HCT116 (cell line): Measurements from ENCODE around the gene FITM2. TPM values are rescaled to one million over a fixed set of nuclear protein-coding genes. Genes with fewer than 3 reads are reported as not detected.
A peak's percentile ranks its signal among the peaks of the same experiment; 100 is the strongest.

Experiments
- ATAC-seq: fragments of 200-7000 bp; cut with Tn5 transposase; 2 replicates; pipeline ENCODE4 v1.9.1; 2020; ENCODE audit warnings: mild to moderate bottlenecking, moderate library complexity
- BruUV-seq: library from RNA; stranded (reverse); fragments of 400-500 nt; replicated peaks from 2 replicates; lab custom pipeline; 2021; lab: Mats Ljungman, UMichigan
- CTCF ChIA-PET: fragments of 300-600 bp; sonication (Branson Sonifier 250); formaldehyde crosslinking; loops from one replicate; lab custom pipeline; 2021; ENCODE audit warnings: antibody characterized with exemption; lab: Charles Lee
- POLR2A ChIA-PET: fragments of 300-600, 350-600 bp; sonication (Branson Sonifier 250); formaldehyde crosslinking; loops from one replicate; lab custom pipeline; 2021; ENCODE audit warnings: antibody characterized with exemption; lab: Charles Lee
- RAD21 ChIA-PET, 2 experiments: fragments of 300-600 bp; sonication (Branson Sonifier 250); formaldehyde crosslinking; loops; one replicate each; lab custom pipeline; 2023; ENCODE audit warnings: low total read pairs in 2 of 2; ENCODE audit not compliant: uncharacterized antibody in 2 of 2, unreplicated experiment in 2 of 2, low non-redundant PET in 1 of 2; lab: Charles Lee
- DNase-seq: peaks from one replicate; pipeline ENCODE4 v3.0.0-alpha.2; 2010; ENCODE audit warnings: low read depth, low spot score
- H2AFZ ChIP-seq: fragments of 200-600 bp; shearing (Covaris generic), sonication (generic); 2 replicates; pipeline ENCODE4 v1.6.1; 2017; ENCODE audit warnings: low read depth, mixed run types, mixed read lengths, antibody characterized with exemption, low read length; ENCODE audit not compliant: poor library complexity, severe bottlenecking
- H3K27ac ChIP-seq: 2 replicates; pipeline ENCODE4 v1.5.1; 2012; ENCODE audit warnings: low read depth, low read length
- H3K27me3 ChIP-seq: fragments of 200-600 bp; sonication (generic); 2 replicates; pipeline ENCODE4 v1.6.1; 2016; ENCODE audit warnings: mixed run types, low read length, mixed read lengths; ENCODE audit not compliant: insufficient read depth
- H3K36me3 ChIP-seq, 2 experiments: fragments of 200-500 bp in 1 of 2; fragments of 200-600 bp in 1 of 2; sonication (Bioruptor generic) in 1 of 2; sonication (generic) in 1 of 2; 2 replicates each; pipeline versions ENCODE4 v1.5.1 to v1.6.1; 2014 to 2016; ENCODE audit warnings: low read length in 2 of 2, inconsistent platforms in 1 of 2, mixed read lengths in 1 of 2, mixed run types in 1 of 2; ENCODE audit not compliant: insufficient read depth in 2 of 2, control insufficient read depth in 1 of 2
- H3K4me1 ChIP-seq, 2 experiments: fragments of 200-600 bp in 1 of 2; sonication (generic) in 1 of 2; 2 replicates each; pipeline versions ENCODE4 v1.5.1 to v1.6.1; 2012 to 2017; ENCODE audit warnings: low read length in 2 of 2, inconsistent platforms in 1 of 2, mild to moderate bottlenecking in 1 of 2, mixed read lengths in 1 of 2, mixed run types in 1 of 2, moderate library complexity in 1 of 2; ENCODE audit not compliant: insufficient read depth in 2 of 2, control insufficient read depth in 1 of 2
- H3K4me2 ChIP-seq: fragments of 200-600 bp; sonication (generic); 2 replicates; pipeline ENCODE4 v1.6.1; 2017; ENCODE audit warnings: mixed run types, low read length, mixed read lengths
- H3K4me3 ChIP-seq, 2 experiments: fragments of 200-600 bp in 1 of 2; sonication (generic) in 1 of 2; replicated peaks in 1 of 2; 2 replicates each; pipeline ENCODE4 v1.5.1; 2011 to 2016; ENCODE audit warnings: low read length in 2 of 2, control low read depth in 1 of 2, low read depth in 1 of 2, mild to moderate bottlenecking in 1 of 2, mixed read lengths in 1 of 2, mixed run types in 1 of 2
- H3K79me2 ChIP-seq: fragments of 200-600 bp; sonication (generic); 2 replicates; pipeline ENCODE4 v1.6.1; 2017; ENCODE audit warnings: mild to moderate bottlenecking, mixed run types, low read length, moderate library complexity, mixed read lengths; ENCODE audit not compliant: insufficient read depth
- H3K9ac ChIP-seq: fragments of 200-600 bp; sonication (generic); 2 replicates; pipeline ENCODE4 v1.6.1; 2016; ENCODE audit warnings: low read length, mixed read lengths
- H3K9me2 ChIP-seq: fragments of 200-600 bp; sonication (generic), shearing (Covaris generic); 2 replicates; pipeline ENCODE4 v1.6.1; 2017; ENCODE audit warnings: mixed run types, mild to moderate bottlenecking, moderate library complexity; ENCODE audit not compliant: insufficient read depth
- H3K9me3 ChIP-seq, 2 experiments: fragments of 200-500 bp in 1 of 2; fragments of 200-600 bp in 1 of 2; sonication (Bioruptor generic) in 1 of 2; sonication (generic) in 1 of 2; 2 replicates each; pipeline ENCODE4 v1.6.1; 2014 to 2017; ENCODE audit warnings: low read length in 2 of 2, mixed read lengths in 2 of 2, inconsistent platforms in 1 of 2, low read depth in 1 of 2, mild to moderate bottlenecking in 1 of 2, mixed run types in 1 of 2, moderate library complexity in 1 of 2; ENCODE audit not compliant: control insufficient read depth in 1 of 2, insufficient read depth in 1 of 2
- H4K20me1 ChIP-seq: fragments of 200-600 bp; sonication (generic), shearing (Covaris generic); 2 replicates; pipeline ENCODE4 v1.6.1; 2017; ENCODE audit warnings: mixed run types, mild to moderate bottlenecking, moderate library complexity; ENCODE audit not compliant: insufficient read depth
- CBX3 ChIP-seq: IDR thresholded peaks from 2 replicates; pipeline ENCODE4 v1.6.1; 2012; ENCODE audit warnings: low read depth
- CEBPB ChIP-seq: IDR thresholded peaks from 2 replicates; pipeline ENCODE4 v1.6.1; 2012; ENCODE audit warnings: low read depth
- EGR1 ChIP-seq: IDR thresholded peaks from 2 replicates; pipeline ENCODE4 v1.6.1; 2012; ENCODE audit warnings: low read depth
- ELF1 ChIP-seq: IDR thresholded peaks from 2 replicates; pipeline ENCODE4 v1.6.1; 2012; ENCODE audit warnings: low read depth, borderline replicate concordance
- EZH2 ChIP-seq: fragments of 200-600 bp; sonication (generic); IDR thresholded peaks from 2 replicates; pipeline ENCODE4 v1.6.1; 2017; ENCODE audit warnings: antibody characterized with exemption, mixed run types
- JUND ChIP-seq: IDR thresholded peaks from 2 replicates; pipeline ENCODE4 v1.6.1; 2012
- POLR2A ChIP-seq: IDR thresholded peaks from 2 replicates; pipeline ENCODE4 v1.7.0; 2011; ENCODE audit warnings: borderline replicate concordance; ENCODE audit not compliant: insufficient read depth, insufficient read length; ENCODE audit errors: extremely low read depth
- POLR2AphosphoS5 ChIP-seq: IDR thresholded peaks from 2 replicates; pipeline ENCODE4 v1.6.1; 2011; ENCODE audit warnings: mild to moderate bottlenecking, low read depth, low read length, moderate library complexity
- RAD21 ChIP-seq: IDR thresholded peaks from 2 replicates; pipeline ENCODE4 v1.6.1; 2012; ENCODE audit warnings: low read depth, mild to moderate bottlenecking
- SP1 ChIP-seq: IDR thresholded peaks from 2 replicates; pipeline ENCODE4 v1.6.1; 2012; ENCODE audit warnings: low read depth
- YY1 ChIP-seq: IDR thresholded peaks from 2 replicates; pipeline ENCODE4 v1.6.1; 2011; ENCODE audit warnings: low read length, low read depth, moderate library complexity, mild to moderate bottlenecking; ENCODE audit not compliant: insufficient replicate concordance; ENCODE audit errors: extremely low read depth
- intact Hi-C: fragments of 100-400 bp; cut with micrococcal nuclease; formaldehyde crosslinking; loops from 2 replicates; pipeline ENCODE4 v1.10.0; 2022
- total RNA-seq: library from RNA; stranded (reverse); gene quantifications from one replicate; pipeline ENCODE4 v1.2.1, GENCODE V29; 2021; ENCODE audit not compliant: unreplicated experiment
- TF ChIP-seq, protein P1 (sequence below): IDR thresholded peaks from 2 replicates; pipeline ENCODE4 v1.6.1; 2011; ENCODE audit warnings: mild to moderate bottlenecking, low read length, moderate library complexity; ENCODE audit not compliant: insufficient replicate concordance; ENCODE audit errors: extremely low read depth
- TF ChIP-seq, protein P2 (sequence below): IDR thresholded peaks from 2 replicates; pipeline ENCODE4 v1.6.1; 2012; ENCODE audit warnings: low read depth
- TF ChIP-seq, protein P3 (sequence below): IDR thresholded peaks from 2 replicates; pipeline ENCODE4 v1.6.1; 2012

Gene FITM2
- total RNA-seq, 1 experiment from 2014 or later: 5.2 TPM

DNA sequence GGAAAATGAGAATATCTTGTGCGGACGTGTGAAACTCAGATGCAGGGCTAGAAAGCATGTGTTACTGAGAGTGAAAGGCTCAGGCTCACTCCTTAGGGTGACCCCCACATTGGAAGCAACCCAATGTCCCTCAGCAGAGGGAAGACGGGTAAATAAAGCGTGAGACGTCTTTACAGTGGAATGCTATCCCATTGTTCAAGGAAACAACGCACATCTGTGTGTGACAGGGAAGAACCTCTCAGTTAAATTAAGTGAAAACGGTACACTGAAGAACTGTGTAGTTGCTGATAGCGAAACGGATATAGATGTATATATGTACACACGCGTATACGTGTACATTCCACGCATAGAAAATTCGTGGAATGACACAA is 45.3 kb upstream of the FITM2 start:
- intact Hi-C loops: no loop called here
- no peaks in the 10 kb centered on the region for H3K79me2 ChIP-seq

More for the DNA sequence above, 45.3 kb upstream of the FITM2 start:
- H3K9me2 ChIP-seq: no peaks in the 10 kb centered on the region
- DNase-seq (no peak), ATAC-seq (no peak)
- ChIA-PET RAD21 (no interaction called here), POLR2A (no interaction called here), CTCF (no interaction called here)
- TSS peak; percentile 37 for BruUV-seq
- H3K4me1 ChIP-seq: peaks cover 0 to 11% of the 10 kb centered on the region in 2 experiments; a peak in 3 of 4 replicates
- H3K9ac ChIP-seq: peak overlapping the region; percentile 48; the same call in 1 of the 2 replicates
- peak overlapping the region; percentile 72 for H3K4me2 ChIP-seq
- no peak overlapping the region for H2AFZ ChIP-seq
- no peaks in the 10 kb centered on the region for H3K36me3 ChIP-seq
- H3K9me3 ChIP-seq: no peaks in the 10 kb centered on the region
- H3K27me3 ChIP-seq: no peaks in the 10 kb centered on the region
- no peaks in the 10 kb centered on the region for H4K20me1 ChIP-seq
- H3K4me3 ChIP-seq: peak overlapping the region; percentile 53 to 59
- no peak overlapping the region for H3K27ac ChIP-seq
- TF ChIP-seq SP1: no peak
- TF ChIP-seq, protein P1, sequence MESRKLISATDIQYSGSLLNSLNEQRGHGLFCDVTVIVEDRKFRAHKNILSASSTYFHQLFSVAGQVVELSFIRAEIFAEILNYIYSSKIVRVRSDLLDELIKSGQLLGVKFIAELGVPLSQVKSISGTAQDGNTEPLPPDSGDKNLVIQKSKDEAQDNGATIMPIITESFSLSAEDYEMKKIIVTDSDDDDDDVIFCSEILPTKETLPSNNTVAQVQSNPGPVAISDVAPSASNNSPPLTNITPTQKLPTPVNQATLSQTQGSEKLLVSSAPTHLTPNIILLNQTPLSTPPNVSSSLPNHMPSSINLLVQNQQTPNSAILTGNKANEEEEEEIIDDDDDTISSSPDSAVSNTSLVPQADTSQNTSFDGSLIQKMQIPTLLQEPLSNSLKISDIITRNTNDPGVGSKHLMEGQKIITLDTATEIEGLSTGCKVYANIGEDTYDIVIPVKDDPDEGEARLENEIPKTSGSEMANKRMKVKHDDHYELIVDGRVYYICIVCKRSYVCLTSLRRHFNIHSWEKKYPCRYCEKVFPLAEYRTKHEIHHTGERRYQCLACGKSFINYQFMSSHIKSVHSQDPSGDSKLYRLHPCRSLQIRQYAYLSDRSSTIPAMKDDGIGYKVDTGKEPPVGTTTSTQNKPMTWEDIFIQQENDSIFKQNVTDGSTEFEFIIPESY: no peak
- no peak for TF ChIP-seq EZH2
- TF ChIP-seq RAD21: no peak
- TF ChIP-seq CBX3: no peak
- TF ChIP-seq YY1: no peak
- TF ChIP-seq POLR2A: no peak
- TF ChIP-seq ELF1: no peak
- TF ChIP-seq, protein P2, sequence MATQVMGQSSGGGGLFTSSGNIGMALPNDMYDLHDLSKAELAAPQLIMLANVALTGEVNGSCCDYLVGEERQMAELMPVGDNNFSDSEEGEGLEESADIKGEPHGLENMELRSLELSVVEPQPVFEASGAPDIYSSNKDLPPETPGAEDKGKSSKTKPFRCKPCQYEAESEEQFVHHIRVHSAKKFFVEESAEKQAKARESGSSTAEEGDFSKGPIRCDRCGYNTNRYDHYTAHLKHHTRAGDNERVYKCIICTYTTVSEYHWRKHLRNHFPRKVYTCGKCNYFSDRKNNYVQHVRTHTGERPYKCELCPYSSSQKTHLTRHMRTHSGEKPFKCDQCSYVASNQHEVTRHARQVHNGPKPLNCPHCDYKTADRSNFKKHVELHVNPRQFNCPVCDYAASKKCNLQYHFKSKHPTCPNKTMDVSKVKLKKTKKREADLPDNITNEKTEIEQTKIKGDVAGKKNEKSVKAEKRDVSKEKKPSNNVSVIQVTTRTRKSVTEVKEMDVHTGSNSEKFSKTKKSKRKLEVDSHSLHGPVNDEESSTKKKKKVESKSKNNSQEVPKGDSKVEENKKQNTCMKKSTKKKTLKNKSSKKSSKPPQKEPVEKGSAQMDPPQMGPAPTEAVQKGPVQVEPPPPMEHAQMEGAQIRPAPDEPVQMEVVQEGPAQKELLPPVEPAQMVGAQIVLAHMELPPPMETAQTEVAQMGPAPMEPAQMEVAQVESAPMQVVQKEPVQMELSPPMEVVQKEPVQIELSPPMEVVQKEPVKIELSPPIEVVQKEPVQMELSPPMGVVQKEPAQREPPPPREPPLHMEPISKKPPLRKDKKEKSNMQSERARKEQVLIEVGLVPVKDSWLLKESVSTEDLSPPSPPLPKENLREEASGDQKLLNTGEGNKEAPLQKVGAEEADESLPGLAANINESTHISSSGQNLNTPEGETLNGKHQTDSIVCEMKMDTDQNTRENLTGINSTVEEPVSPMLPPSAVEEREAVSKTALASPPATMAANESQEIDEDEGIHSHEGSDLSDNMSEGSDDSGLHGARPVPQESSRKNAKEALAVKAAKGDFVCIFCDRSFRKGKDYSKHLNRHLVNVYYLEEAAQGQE: no peak
- no peak for TF ChIP-seq CEBPB
- TF ChIP-seq JUND: no peak
- TF ChIP-seq, protein P3, sequence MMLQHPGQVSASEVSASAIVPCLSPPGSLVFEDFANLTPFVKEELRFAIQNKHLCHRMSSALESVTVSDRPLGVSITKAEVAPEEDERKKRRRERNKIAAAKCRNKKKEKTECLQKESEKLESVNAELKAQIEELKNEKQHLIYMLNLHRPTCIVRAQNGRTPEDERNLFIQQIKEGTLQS: no peak
- no peak for TF ChIP-seq EGR1
- no peak for TF ChIP-seq POLR2AphosphoS5
